ENCODE measurements around the gene SLC37A1. TPM values are rescaled to one million over a fixed set of nuclear protein-coding genes. Genes with fewer than 3 reads are reported as not detected.

The SLC37A1 gene
- total RNA-seq, 1 experiment from 2014 or later = 4.3 TPM

GRCh38 chr21:42561762-42562650, 48.4 kb downstream of the SLC37A1 start:
- no peak for DNase-seq (ENCODE audit: low read depth, low spot score)
- in situ Hi-C loops (cut with HindIII; ENCODE audit: low pct_unique_long_range_greater_than_20kb, low sequenced_read_pairs) = no loop called here

- in situ Hi-C loops (cut with HindIII; ENCODE audit: low pct_unique_long_range_greater_than_20kb, low sequenced_read_pairs) = no loop called here
- no peak for DNase-seq (ENCODE audit: low read depth, low spot score)
Measured at GRCh38 chr21:42562816-42563215, 49.2 kb downstream of the SLC37A1 start.

- in situ Hi-C loops (cut with HindIII; ENCODE audit: low pct_unique_long_range_greater_than_20kb, low sequenced_read_pairs) = no loop called here
- no peak for DNase-seq (ENCODE audit: low read depth, low spot score)
Measured at GRCh38 chr21:42563261-42563660, 49.6 kb downstream of the SLC37A1 start.

- in situ Hi-C loops (cut with HindIII; ENCODE audit: low pct_unique_long_range_greater_than_20kb, low sequenced_read_pairs) = no loop called here
Measured at GRCh38 chr21:42563686-42564085, 50.0 kb downstream of the SLC37A1 start.

GRCh38 chr21:42564561-42564971, 50.9 kb downstream of the SLC37A1 start:
- DNase-seq (ENCODE audit: low read depth, low spot score) = no peak
- in situ Hi-C loops (cut with HindIII; ENCODE audit: low pct_unique_long_range_greater_than_20kb, low sequenced_read_pairs) = no loop called here

More at GRCh38 chr21:42563686-42564085, 50.0 kb downstream of the SLC37A1 start:
- DNase-seq (ENCODE audit: low read depth, low spot score) = no peak

- in situ Hi-C loops (cut with HindIII; ENCODE audit: low pct_unique_long_range_greater_than_20kb, low sequenced_read_pairs) = no loop called here
- no peak for DNase-seq (ENCODE audit: low read depth, low spot score)
Measured at GRCh38 chr21:42565206-42565810, 51.7 kb downstream of the SLC37A1 start.

GRCh38 chr21:42565886-42566523, 52.4 kb downstream of the SLC37A1 start:
- no peak for DNase-seq (ENCODE audit: low read depth, low spot score)

GRCh38 chr21:42566524-42567213, 53.0 kb downstream of the SLC37A1 start:
- in situ Hi-C loops (cut with HindIII; ENCODE audit: low pct_unique_long_range_greater_than_20kb, low sequenced_read_pairs) = no loop called here
- no peak for DNase-seq (ENCODE audit: low read depth, low spot score)

More at GRCh38 chr21:42565886-42566523, 52.4 kb downstream of the SLC37A1 start:
- in situ Hi-C loops (cut with HindIII; ENCODE audit: low pct_unique_long_range_greater_than_20kb, low sequenced_read_pairs) = no loop called here

- in situ Hi-C loops (cut with HindIII; ENCODE audit: low pct_unique_long_range_greater_than_20kb, low sequenced_read_pairs) = no loop called here
- DNase-seq (ENCODE audit: low read depth, low spot score) = no peak
Measured at GRCh38 chr21:42567214-42567555, 53.5 kb downstream of the SLC37A1 start.

GRCh38 chr21:42567861-42568260, 54.2 kb downstream of the SLC37A1 start:
- in situ Hi-C loops (cut with HindIII; ENCODE audit: low pct_unique_long_range_greater_than_20kb, low sequenced_read_pairs) = no loop called here
- no peak for DNase-seq (ENCODE audit: low read depth, low spot score)

GRCh38 chr21:42568376-42568775, 54.7 kb downstream of the SLC37A1 start:
- DNase-seq (ENCODE audit: low read depth, low spot score) = no peak
- in situ Hi-C loops (cut with HindIII; ENCODE audit: low pct_unique_long_range_greater_than_20kb, low sequenced_read_pairs) = no loop called here

GRCh38 chr21:42568866-42569731, 55.4 kb downstream of the SLC37A1 start:
- DNase-seq (ENCODE audit: low read depth, low spot score) = no peak

GRCh38 chr21:42569732-42570301, 56.2 kb downstream of the SLC37A1 start:
- DNase-seq (ENCODE audit: low read depth, low spot score) = no peak
- in situ Hi-C loops (cut with HindIII; ENCODE audit: low pct_unique_long_range_greater_than_20kb, low sequenced_read_pairs) = no loop called here

More at GRCh38 chr21:42568866-42569731, 55.4 kb downstream of the SLC37A1 start:
- in situ Hi-C loops (cut with HindIII; ENCODE audit: low pct_unique_long_range_greater_than_20kb, low sequenced_read_pairs) = no loop called here

- in situ Hi-C loops (cut with HindIII; ENCODE audit: low pct_unique_long_range_greater_than_20kb, low sequenced_read_pairs) = no loop called here
- DNase-seq (ENCODE audit: low read depth, low spot score) = no peak
Measured at GRCh38 chr21:42570362-42570761, 56.7 kb downstream of the SLC37A1 start.

GRCh38 chr21:42570841-42571387, 57.3 kb downstream of the SLC37A1 start:
- in situ Hi-C loops (cut with HindIII; ENCODE audit: low pct_unique_long_range_greater_than_20kb, low sequenced_read_pairs) = no loop called here
- no peak for DNase-seq (ENCODE audit: low read depth, low spot score)

- in situ Hi-C loops (cut with HindIII; ENCODE audit: low pct_unique_long_range_greater_than_20kb, low sequenced_read_pairs) = no loop called here
- DNase-seq (ENCODE audit: low read depth, low spot score) = no peak
Measured at GRCh38 chr21:42571391-42572150, 57.9 kb downstream of the SLC37A1 start.

Data from SK-MEL-5 (cell line).